ENCODE data around the gene CFAP58.

The CFAP58 gene

DNA sequence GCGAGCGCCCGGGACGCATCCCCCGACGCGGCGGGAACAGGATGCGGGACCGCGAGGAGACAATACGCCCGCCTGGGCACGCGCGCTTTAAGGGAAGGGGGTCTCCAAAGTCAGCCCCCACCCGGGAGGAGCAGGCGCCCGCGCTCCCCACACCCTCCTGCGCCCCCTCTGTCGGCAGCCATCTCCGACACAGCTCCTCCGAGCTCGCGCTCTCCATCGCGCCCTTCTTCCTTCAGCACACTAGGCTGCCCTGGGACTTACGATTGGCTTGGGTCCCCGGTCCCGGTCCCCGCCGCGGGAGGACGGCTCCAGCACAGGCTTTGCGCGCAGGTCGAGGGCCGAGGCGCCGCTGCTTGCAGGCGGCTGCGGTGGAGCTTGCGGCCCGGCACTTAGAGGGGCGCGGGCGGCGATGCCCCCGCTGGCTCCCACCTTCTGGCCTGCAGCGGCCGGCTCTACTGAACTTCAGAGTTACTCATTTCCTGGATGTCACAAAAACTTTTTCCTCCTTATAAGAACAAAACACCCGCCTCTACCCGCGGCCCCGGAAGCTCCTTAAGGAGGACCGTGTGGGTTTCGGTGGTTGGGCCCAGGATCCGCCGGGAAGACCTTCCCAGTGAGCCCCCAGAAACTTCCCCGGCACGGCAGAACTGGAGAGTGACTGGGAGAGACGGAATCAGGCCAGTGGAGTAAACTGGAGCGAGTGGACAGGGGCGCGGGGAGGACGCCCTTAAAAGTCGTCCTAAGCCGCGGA lies 15.5 kb upstream of the CFAP58 start, which contains the start of gene ITPRIP:
Gene ITPRIP, minus strand, starts transcription at position 481 of the 751 bp plus-strand sequence. CDS start 22,414 bp downstream, outside the sequence.
- Histone ChIP-seq H3K4me1 (ENCODE audit: control insufficient read depth, insufficient read depth, low read length) (peaks cover 60% of the 10 kb centered on the region), H3K27ac (ENCODE audit: low read depth, low read length) (peak within 1 kb of the TSS; percentile 95), H3K36me3 (ENCODE audit: control insufficient read depth, insufficient read depth, low read length) (no peaks in the 10 kb centered on the region)

DNA sequence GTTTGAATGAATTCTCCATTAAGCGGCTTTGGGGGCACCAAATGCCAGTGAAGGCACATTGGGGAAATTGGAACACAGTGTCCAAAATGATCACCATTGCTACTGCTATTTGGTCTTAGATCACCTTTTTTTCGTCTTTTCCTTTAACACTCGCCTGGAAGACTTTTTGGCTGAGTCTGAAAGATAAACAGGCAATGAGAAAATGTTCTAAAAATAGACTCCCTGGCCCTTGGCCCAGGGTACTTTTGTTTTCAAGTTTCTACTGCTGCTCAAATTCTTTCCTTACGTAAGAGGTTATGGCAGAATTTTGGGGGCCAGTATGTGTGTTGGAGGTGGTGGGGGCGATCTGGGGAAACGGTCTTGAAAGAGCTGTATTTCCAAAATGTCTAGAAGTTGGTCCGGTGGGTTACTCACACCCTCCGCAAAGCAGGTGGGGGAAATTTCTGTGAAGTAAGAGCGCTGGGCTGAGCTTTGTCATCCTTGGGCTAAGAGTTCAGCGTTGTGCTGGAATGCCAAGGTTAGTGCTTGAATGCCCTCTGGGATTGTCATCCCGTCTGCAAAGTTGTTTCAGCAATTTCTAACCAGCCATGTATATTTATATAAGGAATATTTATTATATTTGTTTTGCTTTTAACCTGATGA lies 14.0 kb upstream of the CFAP58 start:
- H3K27ac ChIP-seq (ENCODE audit: low read depth, low read length): no peak overlapping the region
- H3K4me3 ChIP-seq (ENCODE audit: low read depth, low read length): peak overlapping the region; percentile 82
- peaks cover 46% of the 10 kb centered on the region for H3K4me1 ChIP-seq (ENCODE audit: control insufficient read depth, insufficient read depth, low read length)
- no peaks in the 10 kb centered on the region for H3K9me3 ChIP-seq (ENCODE audit: control insufficient read depth, insufficient read depth, low read depth, low read length)
- H3K27me3 ChIP-seq (ENCODE audit: control insufficient read depth, insufficient read depth, low read length): no peaks in the 10 kb centered on the region
- peak overlapping the region; percentile 94 for H3K9ac ChIP-seq (ENCODE audit: low read length)
- H3K36me3 ChIP-seq (ENCODE audit: control insufficient read depth, insufficient read depth, low read length): no peaks in the 10 kb centered on the region

More for the DNA sequence above, 15.5 kb upstream of the CFAP58 start, which contains the start of gene ITPRIP:
- no peaks in the 10 kb centered on the region for H3K27me3 ChIP-seq (ENCODE audit: control insufficient read depth, insufficient read depth, low read length)
- H3K4me3 ChIP-seq (ENCODE audit: low read depth, low read length): peak within 1 kb of the TSS; percentile 82
- peak within 1 kb of the TSS; percentile 94 for H3K9ac ChIP-seq (ENCODE audit: low read length)
- H3K9me3 ChIP-seq (ENCODE audit: control insufficient read depth, insufficient read depth, low read depth, low read length): no peaks in the 10 kb centered on the region

DNA sequence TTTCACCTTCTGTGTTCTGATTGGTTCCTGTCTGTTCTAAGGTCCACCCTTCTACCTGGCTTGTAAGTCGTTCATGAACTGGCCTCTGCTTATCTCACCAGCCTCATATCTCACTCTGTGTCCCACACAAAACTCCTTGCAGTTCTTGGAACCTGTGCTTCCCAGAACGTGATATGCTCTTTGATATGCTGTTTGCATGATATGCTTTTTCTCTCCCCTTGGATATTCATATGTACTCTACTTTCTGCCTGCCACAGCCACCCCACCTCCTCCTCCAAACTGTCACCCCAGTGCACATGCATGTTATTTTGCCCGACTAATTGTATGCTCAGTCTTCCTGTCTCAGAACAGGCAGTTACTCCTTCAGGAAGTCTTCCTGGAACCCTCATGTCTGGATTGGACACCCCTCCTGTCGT lies 13.5 kb upstream of the CFAP58 start:
- no peak overlapping the region for H3K9ac ChIP-seq (ENCODE audit: low read length)
- H3K36me3 ChIP-seq (ENCODE audit: control insufficient read depth, insufficient read depth, low read length): no peaks in the 10 kb centered on the region
- H3K27me3 ChIP-seq (ENCODE audit: control insufficient read depth, insufficient read depth, low read length): no peaks in the 10 kb centered on the region
- H3K4me1 ChIP-seq (ENCODE audit: control insufficient read depth, insufficient read depth, low read length): peaks cover 41% of the 10 kb centered on the region
- peak overlapping the region; percentile 4; the same call in 1 of the 2 replicates for H3K4me3 ChIP-seq (ENCODE audit: low read depth, low read length)
- no peaks in the 10 kb centered on the region for H3K9me3 ChIP-seq (ENCODE audit: control insufficient read depth, insufficient read depth, low read depth, low read length)
- H3K27ac ChIP-seq (ENCODE audit: low read depth, low read length): no peak overlapping the region

DNA sequence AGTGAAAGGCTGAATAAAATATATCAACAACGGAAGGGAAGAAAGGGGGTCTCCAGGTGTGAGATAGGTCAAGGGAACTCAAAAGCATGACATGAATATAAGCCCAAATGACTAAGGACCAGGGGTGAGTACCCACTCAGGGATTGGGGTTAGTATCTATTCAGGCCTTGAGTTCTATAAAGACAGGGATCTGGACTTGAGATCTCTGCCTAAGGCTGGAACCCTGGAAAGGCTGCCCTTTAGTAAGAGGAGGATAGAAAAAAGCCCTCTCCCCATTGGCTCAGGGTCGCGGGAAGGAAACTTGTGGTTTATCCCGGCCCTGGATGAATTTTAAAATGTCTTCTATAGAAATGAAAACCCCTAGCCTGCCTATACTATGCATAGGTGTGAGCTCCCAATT lies 13.0 kb upstream of the CFAP58 start:
- no peaks in the 10 kb centered on the region for H3K27me3 ChIP-seq (ENCODE audit: control insufficient read depth, insufficient read depth, low read length)
- H3K4me3 ChIP-seq (ENCODE audit: low read depth, low read length): no peak overlapping the region
- no peak overlapping the region for H3K27ac ChIP-seq (ENCODE audit: low read depth, low read length)
- H3K36me3 ChIP-seq (ENCODE audit: control insufficient read depth, insufficient read depth, low read length): no peaks in the 10 kb centered on the region
- peaks cover 36% of the 10 kb centered on the region for H3K4me1 ChIP-seq (ENCODE audit: control insufficient read depth, insufficient read depth, low read length)
- no peaks in the 10 kb centered on the region for H3K9me3 ChIP-seq (ENCODE audit: control insufficient read depth, insufficient read depth, low read depth, low read length)
- no peak overlapping the region for H3K9ac ChIP-seq (ENCODE audit: low read length)

DNA sequence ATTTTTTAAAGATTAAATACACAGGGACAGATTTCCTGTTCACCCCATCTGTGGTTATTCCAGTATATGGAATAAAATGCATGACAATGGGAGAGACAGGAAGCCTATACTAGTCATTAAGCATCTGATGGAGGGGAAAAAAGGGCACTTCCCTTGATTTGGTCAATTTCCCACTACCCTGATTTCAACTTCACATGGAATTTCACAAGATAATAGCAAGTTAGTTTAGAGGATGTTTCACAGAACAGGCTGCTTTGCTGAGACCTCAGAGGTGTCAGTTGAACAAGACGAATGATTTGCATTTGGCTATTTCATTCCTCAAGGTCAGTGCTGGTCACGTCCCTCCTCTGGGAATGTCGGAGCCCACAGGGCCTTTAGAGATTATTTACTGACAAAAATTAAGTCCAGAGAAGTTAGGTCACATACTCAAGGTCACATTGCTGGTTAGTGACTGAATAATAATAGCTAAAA lies 10.7 kb upstream of the CFAP58 start:
- Histone ChIP-seq H3K36me3 (ENCODE audit: control insufficient read depth, insufficient read depth, low read length) (no peaks in the 10 kb centered on the region), H3K4me1 (ENCODE audit: control insufficient read depth, insufficient read depth, low read length) (peaks cover 23% of the 10 kb centered on the region; the same call in 1 of the 2 replicates), H3K27me3 (ENCODE audit: control insufficient read depth, insufficient read depth, low read length) (no peaks in the 10 kb centered on the region), H3K4me3 (ENCODE audit: low read depth, low read length) (no peak overlapping the region), H3K9me3 (ENCODE audit: control insufficient read depth, insufficient read depth, low read depth, low read length) (no peaks in the 10 kb centered on the region), H3K9ac (ENCODE audit: low read length) (no peak overlapping the region), H3K27ac (ENCODE audit: low read depth, low read length) (no peak overlapping the region)

DNA sequence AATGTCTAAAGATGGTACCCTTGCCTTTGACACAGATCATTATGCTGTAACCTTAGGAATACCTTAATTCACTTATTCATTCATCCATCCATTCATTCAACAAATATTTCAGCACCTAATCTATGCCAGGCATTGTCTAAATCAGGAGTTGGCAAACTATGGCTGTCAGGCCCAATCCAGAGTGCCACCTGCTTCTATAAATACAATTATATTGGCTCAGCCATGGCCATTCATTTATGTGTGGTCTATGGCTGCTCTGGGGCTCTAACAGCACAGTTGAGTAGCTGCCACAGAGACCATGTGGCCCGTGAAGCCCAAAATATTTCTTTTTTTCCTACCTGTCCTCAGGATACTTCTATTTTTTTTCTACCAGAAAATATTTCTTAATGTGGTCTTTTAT lies 9.4 kb upstream of the CFAP58 start:
- no peak overlapping the region for H3K9ac ChIP-seq (ENCODE audit: low read length)
- H3K4me1 ChIP-seq (ENCODE audit: control insufficient read depth, insufficient read depth, low read length): peaks cover 23% of the 10 kb centered on the region
- no peak overlapping the region for H3K4me3 ChIP-seq (ENCODE audit: low read depth, low read length)
- no peaks in the 10 kb centered on the region for H3K27me3 ChIP-seq (ENCODE audit: control insufficient read depth, insufficient read depth, low read length)
- no peaks in the 10 kb centered on the region for H3K36me3 ChIP-seq (ENCODE audit: control insufficient read depth, insufficient read depth, low read length)
- no peaks in the 10 kb centered on the region for H3K9me3 ChIP-seq (ENCODE audit: control insufficient read depth, insufficient read depth, low read depth, low read length)
- no peak overlapping the region for H3K27ac ChIP-seq (ENCODE audit: low read depth, low read length)

DNA sequence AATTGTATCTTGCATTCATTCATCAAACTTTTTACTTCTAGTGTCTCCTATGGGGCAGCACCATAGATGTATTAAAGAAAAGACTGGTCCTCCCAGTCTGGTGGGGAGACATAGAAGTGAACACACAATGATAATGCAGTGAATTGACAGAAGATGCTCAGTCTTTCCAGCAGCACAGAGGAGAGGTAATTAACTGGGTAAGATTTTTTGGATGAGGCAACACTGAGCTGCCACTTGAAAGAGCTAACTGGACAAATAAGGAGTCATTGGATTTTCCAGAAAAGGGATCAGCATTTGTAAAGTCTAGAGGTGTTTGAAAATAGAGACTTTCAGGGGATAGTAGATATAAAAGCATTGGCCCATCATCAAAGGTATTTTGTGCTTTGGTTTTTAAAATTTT lies 8.1 kb upstream of the CFAP58 start:
- H3K27ac ChIP-seq (ENCODE audit: low read depth, low read length): no peak overlapping the region
- H3K36me3 ChIP-seq (ENCODE audit: control insufficient read depth, insufficient read depth, low read length): no peaks in the 10 kb centered on the region
- no peaks in the 10 kb centered on the region for H3K27me3 ChIP-seq (ENCODE audit: control insufficient read depth, insufficient read depth, low read length)
- peaks cover 19% of the 10 kb centered on the region for H3K4me1 ChIP-seq (ENCODE audit: control insufficient read depth, insufficient read depth, low read length)
- H3K4me3 ChIP-seq (ENCODE audit: low read depth, low read length): no peak overlapping the region
- no peaks in the 10 kb centered on the region for H3K9me3 ChIP-seq (ENCODE audit: control insufficient read depth, insufficient read depth, low read depth, low read length)
- no peak overlapping the region for H3K9ac ChIP-seq (ENCODE audit: low read length)

DNA sequence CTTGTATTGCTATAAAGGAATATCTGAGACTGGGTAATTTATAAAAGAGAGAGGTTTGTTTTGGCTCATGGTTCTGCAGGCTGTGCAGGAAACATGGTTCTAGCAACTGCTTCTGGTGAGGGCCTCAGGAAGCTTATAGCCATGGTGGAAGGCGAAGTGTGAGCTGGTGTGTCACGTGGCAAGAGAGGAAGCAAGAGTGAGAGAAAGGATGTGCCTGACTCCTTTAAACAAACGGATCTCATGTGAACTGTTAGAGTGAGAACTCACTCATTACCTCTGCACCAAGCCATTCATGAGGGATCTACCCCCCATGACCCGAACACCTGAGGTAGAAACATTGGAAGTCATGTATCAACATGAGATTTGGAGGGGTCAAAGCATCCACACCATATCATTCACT lies 7.7 kb upstream of the CFAP58 start:
- H3K9ac ChIP-seq (ENCODE audit: low read length): no peak overlapping the region
- no peaks in the 10 kb centered on the region for H3K27me3 ChIP-seq (ENCODE audit: control insufficient read depth, insufficient read depth, low read length)
- no peak overlapping the region for H3K27ac ChIP-seq (ENCODE audit: low read depth, low read length)
- no peaks in the 10 kb centered on the region for H3K9me3 ChIP-seq (ENCODE audit: control insufficient read depth, insufficient read depth, low read depth, low read length)
- peaks cover 15% of the 10 kb centered on the region for H3K4me1 ChIP-seq (ENCODE audit: control insufficient read depth, insufficient read depth, low read length)
- no peaks in the 10 kb centered on the region for H3K36me3 ChIP-seq (ENCODE audit: control insufficient read depth, insufficient read depth, low read length)
- H3K4me3 ChIP-seq (ENCODE audit: low read depth, low read length): no peak overlapping the region

DNA sequence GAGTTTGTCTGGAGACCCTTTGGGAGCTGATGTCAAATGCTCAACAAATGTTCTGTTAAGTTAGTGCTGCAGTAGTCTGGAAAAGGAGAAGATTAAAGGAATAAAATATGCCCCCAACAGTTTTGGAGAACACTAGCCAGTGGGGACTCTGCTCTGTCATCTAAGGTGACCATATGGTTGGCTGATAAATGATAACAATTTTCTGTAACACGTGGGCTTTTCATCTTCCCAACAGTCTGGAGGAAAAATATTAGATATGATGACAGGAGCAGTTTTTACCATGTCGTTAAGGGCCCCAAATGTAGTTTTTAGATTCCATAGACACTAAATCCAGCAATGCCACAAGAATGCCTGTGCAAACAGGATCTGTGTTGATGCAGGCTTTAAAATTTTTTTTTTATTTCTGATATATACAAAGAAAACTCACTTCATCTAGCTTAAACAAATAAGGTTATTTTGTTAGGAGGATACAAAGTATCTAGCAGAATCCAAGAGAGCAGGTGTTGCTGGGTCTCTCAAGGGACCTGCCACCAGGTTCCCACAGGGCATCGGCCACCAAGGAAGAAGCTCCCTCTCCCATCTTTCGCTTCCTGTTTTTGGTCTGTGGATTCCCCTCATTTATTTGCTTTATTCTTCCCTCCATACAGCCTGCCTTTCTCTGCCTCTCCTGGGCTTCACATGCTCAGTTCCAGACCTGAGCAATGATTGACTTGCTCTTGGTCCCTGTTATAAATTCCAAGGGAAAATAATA lies 6.2 kb upstream of the CFAP58 start:
- Histone ChIP-seq H3K9ac (ENCODE audit: low read length) (no peak overlapping the region), H3K4me3 (ENCODE audit: low read depth, low read length) (no peak overlapping the region), H3K27ac (ENCODE audit: low read depth, low read length) (no peak overlapping the region), H3K27me3 (ENCODE audit: control insufficient read depth, insufficient read depth, low read length) (no peaks in the 10 kb centered on the region), H3K9me3 (ENCODE audit: control insufficient read depth, insufficient read depth, low read depth, low read length) (no peaks in the 10 kb centered on the region), H3K36me3 (ENCODE audit: control insufficient read depth, insufficient read depth, low read length) (no peaks in the 10 kb centered on the region), H3K4me1 (ENCODE audit: control insufficient read depth, insufficient read depth, low read length) (peaks cover 15% of the 10 kb centered on the region)

DNA sequence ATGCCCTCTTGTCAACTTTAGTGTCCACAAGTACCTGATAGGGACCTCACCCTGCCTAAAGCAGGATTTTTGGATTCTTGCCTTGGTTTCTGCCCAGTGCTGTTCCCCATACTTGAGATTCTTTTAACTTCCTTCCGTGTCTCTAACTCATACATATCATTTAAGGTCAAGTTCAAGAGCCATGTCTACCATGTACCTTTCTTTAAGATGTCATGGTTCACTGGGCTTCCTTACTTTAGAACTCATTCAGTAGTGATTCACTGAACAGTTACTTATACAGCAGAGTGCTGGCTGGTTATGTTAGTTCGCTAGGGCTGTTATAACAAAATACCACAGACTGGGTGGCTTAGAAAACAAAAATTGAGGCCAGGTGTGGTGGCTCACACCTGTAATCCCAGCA lies 5.0 kb upstream of the CFAP58 start:
- Histone ChIP-seq H3K27ac (ENCODE audit: low read depth, low read length) (no peak overlapping the region), H3K4me1 (ENCODE audit: control insufficient read depth, insufficient read depth, low read length) (peaks cover 10% of the 10 kb centered on the region), H3K4me3 (ENCODE audit: low read depth, low read length) (no peak overlapping the region), H3K27me3 (ENCODE audit: control insufficient read depth, insufficient read depth, low read length) (peaks cover 5% of the 10 kb centered on the region; the same call in 1 of the 2 replicates), H3K9ac (ENCODE audit: low read length) (no peak overlapping the region), H3K36me3 (ENCODE audit: control insufficient read depth, insufficient read depth, low read length) (no peaks in the 10 kb centered on the region), H3K9me3 (ENCODE audit: control insufficient read depth, insufficient read depth, low read depth, low read length) (no peaks in the 10 kb centered on the region)
